BLaER1 treated with 17β-estradiol and CSF1 and Interleukin-3, amounts not matched to agents 10 nM and 100 nM (cell line): Measurements from ENCODE around the gene PSORS1C1.
"Not testable (repeated sequence)": the region's sequence is repeated elsewhere in the genome, so short reads cannot be mapped to it uniquely, and the experiment has no call there.

ENCODE experiments used
- H3K27ac ChIP-seq, 11 experiments: shearing (Covaris generic); formaldehyde crosslinking; 2 replicates each; pipeline ENCODE4 v1.8.1; 2022
- H3K27me3 ChIP-seq, 11 experiments: shearing (Covaris generic); formaldehyde crosslinking; 2 replicates each; pipeline ENCODE4 v1.8.1; 2022
- H3K36me3 ChIP-seq, 11 experiments: shearing (Covaris generic); formaldehyde crosslinking; 2 replicates each; pipeline ENCODE4 v1.8.1; 2022
- H3K4me1 ChIP-seq, 10 experiments: shearing (Covaris generic); formaldehyde crosslinking; 2 replicates each; pipeline ENCODE4 v1.8.1; 2022
- H3K4me2 ChIP-seq, 11 experiments: shearing (Covaris generic); formaldehyde crosslinking; 2 replicates each; pipeline ENCODE4 v1.8.1; 2022
- H3K4me3 ChIP-seq, 10 experiments: shearing (Covaris generic); formaldehyde crosslinking; 2 replicates each; pipeline ENCODE4 v1.8.1; 2022
- H3K9ac ChIP-seq, 11 experiments: shearing (Covaris generic); formaldehyde crosslinking; 2 replicates each; pipeline ENCODE4 v1.8.1; 2022
- H3K9me3 ChIP-seq, 11 experiments: shearing (Covaris generic); formaldehyde crosslinking; replicated peaks in 1 of 11; 2 replicates each; pipeline ENCODE4 v1.8.1; 2022
- H4K20me1 ChIP-seq, 11 experiments: shearing (Covaris generic); formaldehyde crosslinking; 2 replicates each; pipeline ENCODE4 v1.8.1; 2022
- Cebpa-rat ChIP-seq, 11 experiments: shearing (Covaris generic); IDR thresholded peaks; 2 replicates each; pipeline ENCODE4 v1.8.1; 2022

The PSORS1C1 gene

GRCh38 chr6:31158863-31159855 lies 44.6 kb downstream of the PSORS1C1 start:
- H3K27me3 ChIP-seq: no peaks in the 10 kb centered on the region
- no peak for TF ChIP-seq Cebpa-rat (IDR thresholded peaks at IDR 0.05)
- H3K9ac ChIP-seq: peak overlapping the region; percentile 58 to 87 (median 81)
- no peaks in the 10 kb centered on the region for H3K9me3 ChIP-seq
- H3K4me2 ChIP-seq: peak overlapping the region; percentile 91 to 99 (median 95)
- H4K20me1 ChIP-seq: peaks cover 0 to 14% (median 0%) of the 10 kb centered on the region in 11 experiments; a peak in 3 of 22 replicates
- peak overlapping the region; percentile 70 to 92 (median 86) for H3K4me3 ChIP-seq
- H3K27ac ChIP-seq: peak overlapping the region in 9 of 11 experiments; percentile 49 to 78 (median 68); a peak in 17 of 22 replicates
- peaks cover 23 to 46% (median 36%) of the 10 kb centered on the region in 10 experiments for H3K4me1 ChIP-seq
- H3K36me3 ChIP-seq: peaks cover 16 to 65% (median 45%) of the 10 kb centered on the region in 11 experiments; a peak in 21 of 22 replicates

- Histone ChIP-seq H3K4me1 (peaks cover 23 to 45% (median 35%) of the 10 kb centered on the region in 10 experiments), H3K27me3 (no peaks in the 10 kb centered on the region), H3K9ac (no peak overlapping the region; a peak in 1 of 22 replicates), H4K20me1 (peaks cover 0 to 14% (median 0%) of the 10 kb centered on the region in 11 experiments; a peak in 3 of 22 replicates), H3K36me3 (peaks cover 0 to 44% (median 30%) of the 10 kb centered on the region in 11 experiments; a peak in 19 of 22 replicates), H3K4me2 (peak overlapping the region in 6 of 11 experiments; percentile 95 to 99 (median 98); a peak in 11 of 22 replicates), H3K27ac (no peak overlapping the region), H3K4me3 (no peak overlapping the region), H3K9me3 (no peaks in the 10 kb centered on the region)
- no peak for TF ChIP-seq Cebpa-rat (IDR thresholded peaks at IDR 0.05)
Observed at GRCh38 chr6:31161216-31162126, 46.9 kb downstream of the PSORS1C1 start.

- Histone ChIP-seq H3K4me1 (peaks cover 15 to 34% (median 25%) of the 10 kb centered on the region in 10 experiments), H3K36me3 (peaks cover 0 to 43% (median 30%) of the 10 kb centered on the region in 11 experiments; a peak in 19 of 22 replicates)
Observed at GRCh38 chr6:31162463-31163165, 48.0 kb downstream of the PSORS1C1 start.

GRCh38 chr6:31163922-31164321 lies 49.3 kb downstream of the PSORS1C1 start:
- no peak overlapping the region for H3K4me2 ChIP-seq
- H3K4me3 ChIP-seq: no peak overlapping the region
- H3K36me3 ChIP-seq: peaks cover 0 to 47% (median 30%) of the 10 kb centered on the region in 11 experiments; a peak in 19 of 22 replicates
- H4K20me1 ChIP-seq: peaks cover 0 to 14% (median 0%) of the 10 kb centered on the region in 11 experiments; a peak in 3 of 22 replicates
- no peaks in the 10 kb centered on the region for H3K27me3 ChIP-seq
- peaks cover 13 to 34% (median 23%) of the 10 kb centered on the region in 10 experiments for H3K4me1 ChIP-seq
- no peaks in the 10 kb centered on the region for H3K9me3 ChIP-seq
- H3K27ac ChIP-seq: no peak overlapping the region
- no peak for TF ChIP-seq Cebpa-rat (IDR thresholded peaks at IDR 0.05)
- H3K9ac ChIP-seq: no peak overlapping the region

More at GRCh38 chr6:31162463-31163165, 48.0 kb downstream of the PSORS1C1 start:
- H3K9ac ChIP-seq: no peak overlapping the region
- no peak for TF ChIP-seq Cebpa-rat (IDR thresholded peaks at IDR 0.05)
- peaks cover 0 to 14% (median 0%) of the 10 kb centered on the region in 11 experiments; a peak in 3 of 22 replicates for H4K20me1 ChIP-seq
- no peaks in the 10 kb centered on the region for H3K9me3 ChIP-seq
- H3K4me3 ChIP-seq: no peak overlapping the region
- H3K4me2 ChIP-seq: no peak overlapping the region
- H3K27me3 ChIP-seq: no peaks in the 10 kb centered on the region
- H3K27ac ChIP-seq: no peak overlapping the region

- peaks cover 0 to 14% (median 0%) of the 10 kb centered on the region in 11 experiments; a peak in 3 of 22 replicates for H4K20me1 ChIP-seq
- not testable (repeated sequence) for H3K4me3 ChIP-seq, H3K27me3 ChIP-seq, H3K4me2 ChIP-seq, H3K9me3 ChIP-seq, H3K27ac ChIP-seq, H3K9ac ChIP-seq
- H3K36me3 ChIP-seq: peaks cover 0 to 47% (median 30%) of the 10 kb centered on the region in 11 experiments; a peak in 19 of 22 replicates
- peaks cover 7 to 28% (median 17%) of the 10 kb centered on the region in 10 experiments for H3K4me1 ChIP-seq
Observed at GRCh38 chr6:31164475-31165063, 50.0 kb downstream of the PSORS1C1 start.

- peaks cover 0 to 14% (median 0%) of the 10 kb centered on the region in 11 experiments; a peak in 2 of 22 replicates for H4K20me1 ChIP-seq
- H3K36me3 ChIP-seq: peaks cover 0 to 47% (median 30%) of the 10 kb centered on the region in 11 experiments; a peak in 19 of 22 replicates
- not testable (repeated sequence) for H3K27me3 ChIP-seq, H3K9me3 ChIP-seq, H3K4me2 ChIP-seq, H3K9ac ChIP-seq, H3K4me3 ChIP-seq, H3K27ac ChIP-seq
- peaks cover under 1 to 22% (median 10%) of the 10 kb centered on the region in 10 experiments; a peak in 18 of 20 replicates for H3K4me1 ChIP-seq
Observed at GRCh38 chr6:31165064-31165832, 50.6 kb downstream of the PSORS1C1 start.

GRCh38 chr6:31165986-31166385 lies 51.4 kb downstream of the PSORS1C1 start:
- no peak overlapping the region for H3K9ac ChIP-seq
- H4K20me1 ChIP-seq: peaks cover 0 to 14% (median 0%) of the 10 kb centered on the region in 11 experiments; a peak in 2 of 22 replicates
- TF ChIP-seq Cebpa-rat (IDR thresholded peaks at IDR 0.05): no peak
- H3K4me1 ChIP-seq: peaks cover 0 to 14% (median 3%) of the 10 kb centered on the region in 10 experiments; a peak in 8 of 20 replicates
- no peak overlapping the region for H3K4me3 ChIP-seq
- H3K27me3 ChIP-seq: no peaks in the 10 kb centered on the region
- H3K27ac ChIP-seq: no peak overlapping the region
- no peaks in the 10 kb centered on the region for H3K9me3 ChIP-seq
- peaks cover 0 to 42% (median 27%) of the 10 kb centered on the region in 11 experiments; a peak in 19 of 22 replicates for H3K36me3 ChIP-seq
- no peak overlapping the region for H3K4me2 ChIP-seq
